GM21737 (cell line): ENCODE measurements around the gene DPT.
A peak's percentile ranks its signal among the peaks of the same experiment; 100 is the strongest.

Source experiments
- ATAC-seq: cut with Tn5 transposase; IDR thresholded peaks from one replicate; pipeline ENCODE4 v1.9.1; 2021; ENCODE audit warnings: mild to moderate bottlenecking, moderate library complexity; ENCODE audit not compliant: unreplicated experiment

The DPT gene

DNA sequence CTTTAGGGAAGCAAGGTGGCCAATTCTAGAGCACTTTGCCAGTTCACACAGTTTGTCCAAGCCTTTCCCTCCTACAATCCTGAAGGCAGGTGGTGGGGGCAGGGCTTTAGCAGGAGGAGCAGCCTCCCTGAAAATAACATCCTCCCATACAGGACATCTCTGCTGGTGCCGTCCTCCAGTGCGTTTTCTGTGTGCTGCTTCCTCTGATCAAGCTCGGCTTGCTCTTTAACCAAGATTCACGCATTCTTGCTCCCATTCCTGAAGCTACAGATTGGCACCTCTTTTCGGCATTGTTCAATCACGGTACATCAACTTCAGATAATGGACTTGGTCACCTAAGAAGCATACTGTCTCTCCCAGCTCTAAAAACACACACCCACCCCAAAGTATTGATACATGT is 7.5 kb upstream of the DPT start:
- no peak for ATAC-seq

DNA sequence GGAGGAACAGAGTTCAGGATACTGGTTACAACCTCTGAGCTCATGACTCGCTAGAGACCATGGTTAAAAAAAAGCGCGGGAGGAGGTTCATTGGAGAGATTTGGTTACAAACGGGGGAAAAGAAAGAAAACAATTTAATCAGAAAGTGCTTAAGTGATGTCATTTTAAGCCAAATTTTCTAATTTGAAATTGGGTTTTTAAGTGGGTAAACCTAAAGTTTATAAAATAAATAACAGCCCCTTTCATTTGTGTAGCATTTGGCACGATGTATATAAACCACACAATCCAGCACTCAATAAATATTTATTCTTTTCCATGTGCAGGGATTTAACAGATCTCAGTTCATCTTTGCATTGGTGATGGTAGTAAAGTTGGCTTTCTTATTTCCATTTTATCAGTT is 7.0 kb upstream of the DPT start:
- ATAC-seq = no peak

DNA sequence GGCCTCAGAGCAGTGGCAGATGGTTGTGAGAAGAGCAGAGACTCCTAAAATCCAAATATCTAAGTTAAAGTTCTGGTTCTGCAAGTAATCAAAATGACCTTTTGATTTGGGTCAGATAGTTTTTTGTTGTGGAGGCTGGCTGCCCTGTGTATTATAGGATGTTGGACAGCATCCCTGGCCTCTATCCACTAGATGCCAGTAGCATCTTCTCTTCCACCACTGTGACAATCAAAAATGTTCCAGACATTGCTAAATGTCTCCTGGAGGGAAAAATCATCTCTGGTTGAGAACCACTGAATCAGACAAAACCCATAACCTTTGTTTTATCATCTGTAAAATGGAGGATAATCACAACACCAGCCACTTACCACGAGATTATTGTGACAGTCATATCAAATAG is 5.9 kb upstream of the DPT start:
- no peak for ATAC-seq

DNA sequence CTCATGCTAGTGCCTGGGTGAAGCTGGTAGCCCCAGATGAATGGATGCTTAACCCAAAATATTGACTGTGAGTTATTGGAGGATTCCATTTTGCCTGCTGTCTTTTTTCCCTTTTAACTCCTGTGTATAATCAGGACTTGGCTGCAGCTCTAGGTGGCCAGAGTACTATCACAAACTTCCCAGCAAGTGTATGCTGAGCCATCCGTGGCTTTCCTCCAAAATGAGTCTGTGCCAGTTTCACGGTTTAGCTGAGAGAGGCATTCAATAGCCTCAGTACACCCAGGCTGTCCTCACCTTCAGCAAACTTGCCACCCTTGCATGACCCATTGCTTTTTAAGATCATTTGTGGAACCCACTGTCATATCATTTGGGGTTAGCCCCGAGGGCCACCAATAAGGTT is 5.3 kb upstream of the DPT start:
- no peak for ATAC-seq

DNA sequence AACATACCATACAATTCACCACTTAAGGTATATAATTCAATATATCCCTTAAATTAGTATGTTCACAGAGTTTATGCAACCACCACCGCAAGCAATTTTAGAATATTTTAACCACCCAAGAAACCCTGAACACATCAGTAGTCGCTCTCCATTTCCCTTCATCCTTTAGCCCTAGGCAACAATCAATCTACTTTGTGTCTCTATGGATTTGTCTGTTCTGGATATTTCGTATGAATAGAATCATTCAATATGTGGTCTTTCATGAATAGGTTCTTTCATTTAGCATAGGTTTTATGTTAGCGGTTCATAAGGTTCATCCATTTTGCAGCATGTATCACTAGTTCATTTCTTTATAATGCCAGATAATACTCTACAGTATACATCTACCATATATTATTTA is 4.2 kb upstream of the DPT start:
- no peak for ATAC-seq

DNA sequence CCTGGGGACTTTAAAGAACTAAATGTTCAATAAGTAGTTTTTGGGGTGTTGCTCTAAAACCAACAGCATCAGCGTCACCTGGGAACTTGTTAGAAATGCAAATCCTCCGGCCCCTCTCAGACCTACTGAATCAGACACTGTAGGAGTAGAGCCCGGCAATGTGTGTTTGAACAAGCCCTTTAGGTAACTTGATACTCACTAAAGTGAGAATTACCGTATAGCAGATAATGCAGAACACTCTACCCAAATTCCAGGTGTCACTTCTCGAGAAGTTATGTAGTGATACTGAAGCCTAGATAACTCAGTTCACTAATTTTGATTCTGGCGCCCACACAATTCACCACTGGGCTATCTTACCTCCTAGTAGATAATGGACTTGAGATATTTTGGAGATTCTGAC is 3.7 kb upstream of the DPT start:
- no peak for ATAC-seq

DNA sequence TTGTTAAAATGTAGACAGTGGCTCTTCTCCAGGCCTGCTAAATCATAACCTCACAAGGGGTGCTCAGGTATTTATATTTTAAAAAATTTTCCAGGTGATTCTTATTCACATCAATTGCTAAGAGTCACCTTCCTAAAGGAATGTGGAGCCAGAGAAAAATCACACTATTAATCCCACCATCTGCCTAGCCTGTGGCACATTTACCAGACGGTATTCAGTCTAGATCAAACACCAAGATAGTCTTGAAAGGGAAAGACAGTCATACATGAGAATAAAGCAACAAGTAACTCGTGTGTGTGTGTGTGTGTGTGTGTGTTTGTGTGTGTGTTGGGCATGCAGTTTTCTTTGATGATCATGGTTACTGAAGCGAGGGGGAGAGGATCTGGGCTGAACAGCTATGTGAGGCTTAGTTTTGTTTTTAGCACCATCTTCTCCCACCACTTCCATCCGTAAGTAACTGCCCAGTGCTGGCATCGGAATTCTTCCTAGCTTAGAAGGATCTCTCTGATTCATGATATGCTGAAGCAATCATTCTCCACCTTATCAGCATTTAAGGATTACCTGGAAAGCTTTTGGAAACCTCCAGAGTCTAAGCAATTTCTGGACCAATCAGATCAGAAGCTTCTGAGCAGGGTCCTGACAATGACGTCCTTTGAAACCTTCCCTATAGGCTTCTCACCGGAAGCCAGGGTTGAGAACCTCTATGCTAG is 2.4 kb upstream of the DPT start:
- no peak for ATAC-seq

DNA sequence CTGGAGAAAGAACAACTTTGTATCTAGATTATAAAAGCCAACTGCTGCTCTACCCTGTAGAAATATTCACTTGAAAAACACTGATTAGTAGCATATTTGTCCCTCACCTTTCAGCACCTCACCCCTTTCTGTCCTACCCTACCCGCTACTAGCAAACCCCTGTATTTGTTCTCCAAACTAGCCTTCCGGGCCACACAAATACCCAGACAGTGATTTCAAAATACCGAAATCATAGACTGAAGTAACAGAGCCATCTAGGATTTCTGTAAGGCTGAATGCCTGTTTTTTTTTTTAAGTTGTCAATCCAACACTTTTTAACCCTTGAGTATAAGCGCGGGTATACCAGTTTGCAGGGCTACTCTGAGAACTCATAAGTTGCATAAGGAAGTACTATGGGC is 398 bp upstream of the DPT start:
- no peak for ATAC-seq

DNA sequence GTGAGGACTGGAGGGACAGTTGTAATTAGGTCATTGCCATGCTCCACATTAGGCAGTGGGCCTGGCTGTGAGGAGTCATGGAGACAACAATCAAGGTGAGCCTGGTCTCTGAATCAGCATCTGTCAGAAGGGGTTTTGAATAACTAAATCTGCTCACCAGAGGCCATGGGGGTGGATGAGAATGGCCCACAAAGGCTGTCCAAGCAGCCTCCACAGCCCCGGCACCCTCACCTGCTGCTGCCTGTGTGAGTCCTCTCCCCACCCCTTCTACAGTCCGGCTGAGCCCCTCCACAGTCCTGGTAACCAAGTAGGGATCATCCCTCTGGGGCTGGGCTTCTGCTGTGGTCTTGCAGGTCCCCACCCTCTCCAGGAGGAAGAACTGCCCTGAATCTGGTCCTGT is 2.3 kb downstream of the DPT start:
- ATAC-seq = no peak

DNA sequence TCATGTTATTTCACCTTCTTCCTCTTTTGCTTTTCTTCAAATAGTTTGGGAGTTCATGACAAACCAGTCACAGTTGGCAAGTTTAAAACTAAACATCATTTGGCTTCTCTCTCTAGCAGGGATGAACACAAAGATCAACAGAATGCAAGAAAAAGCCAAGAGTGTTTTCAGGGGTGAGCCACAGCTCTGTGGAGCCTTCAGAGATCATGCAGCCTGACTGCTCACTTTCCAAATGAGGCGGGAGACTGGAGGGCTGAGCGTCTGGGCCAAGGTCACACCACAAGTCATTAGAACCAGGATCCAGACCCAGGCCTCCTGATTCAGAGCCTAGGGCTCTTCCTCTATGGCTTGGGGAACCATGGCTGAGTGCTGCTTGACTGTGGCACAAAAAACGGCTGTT is 2.7 kb downstream of the DPT start:
- ATAC-seq = no peak

DNA sequence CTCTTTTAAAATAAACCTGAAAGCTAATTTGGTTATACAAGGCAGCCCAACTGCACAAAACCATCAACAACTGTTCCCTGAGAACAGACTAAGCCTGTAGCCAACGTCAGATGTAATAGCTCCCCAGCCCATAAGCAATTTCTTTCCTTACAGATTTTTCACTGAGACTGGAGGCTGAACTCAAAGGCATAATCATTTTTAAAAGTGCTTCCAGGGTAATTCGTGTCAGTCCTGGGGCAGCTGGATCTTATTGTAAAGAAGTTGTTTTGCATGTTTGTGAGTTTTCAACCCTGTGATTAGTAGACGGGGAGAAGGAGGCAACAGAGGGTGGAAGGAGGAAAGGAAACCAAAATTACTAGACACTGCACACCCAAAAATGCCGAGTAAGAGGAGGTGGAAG is 3.2 kb downstream of the DPT start:
- ATAC-seq = no peak

DNA sequence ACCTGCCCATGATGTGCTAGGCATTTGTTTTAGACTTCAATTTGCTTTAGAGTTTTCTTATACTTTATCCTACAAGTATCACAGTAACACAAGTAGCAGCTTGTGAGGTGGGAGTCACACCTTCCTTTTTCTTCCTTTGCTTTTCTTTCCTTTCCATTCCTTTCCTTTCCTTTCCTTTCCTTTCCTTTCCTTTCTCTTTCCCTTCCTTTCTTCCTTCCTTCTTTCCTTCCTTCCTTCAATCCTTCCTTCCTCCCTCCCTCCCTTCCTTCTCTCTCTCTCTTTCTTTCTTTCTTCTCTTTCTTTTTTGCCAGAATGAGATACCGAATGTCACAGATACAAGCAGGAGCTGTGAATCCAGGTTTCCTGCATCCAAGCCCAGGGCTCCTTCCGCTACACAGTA is 3.9 kb downstream of the DPT start:
- ATAC-seq = no peak

DNA sequence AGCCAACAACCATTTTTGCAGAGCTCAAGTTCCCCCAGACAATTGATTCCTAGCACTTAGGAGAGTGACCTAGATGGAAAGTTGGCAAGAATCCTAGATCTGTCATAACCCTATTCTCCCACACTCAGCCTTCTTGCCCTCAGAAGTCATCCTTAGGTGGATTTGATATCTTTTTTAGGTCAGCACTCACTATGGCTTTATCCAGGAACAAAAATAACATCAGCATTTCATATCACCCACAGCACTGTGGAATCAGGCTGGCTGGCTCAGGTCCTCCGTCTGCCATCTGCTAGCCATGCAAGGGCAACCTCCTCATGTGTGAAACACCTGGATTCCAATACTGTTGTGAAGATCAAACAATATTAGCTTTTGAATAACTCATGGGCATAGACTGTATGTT is 6.0 kb downstream of the DPT start:
- no peak for ATAC-seq

DNA sequence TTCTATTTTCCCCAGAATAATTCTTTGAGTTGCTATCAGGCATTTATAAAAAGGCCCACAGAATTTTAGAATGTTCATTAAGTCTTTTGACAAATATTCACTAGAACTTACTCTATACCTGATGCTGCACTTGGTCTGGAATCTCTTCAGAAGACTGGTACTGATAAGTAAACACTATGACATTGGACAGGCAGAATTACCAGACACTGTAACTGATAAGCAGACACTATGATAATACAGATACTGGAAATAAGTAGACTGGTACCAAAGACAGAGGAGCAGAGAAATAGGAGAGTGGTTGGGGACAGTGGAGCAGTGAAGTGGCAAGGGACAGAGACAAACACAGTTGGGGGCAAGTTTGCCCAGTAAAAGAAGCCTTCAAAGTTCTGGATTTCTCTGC is 8.2 kb downstream of the DPT start:
- ATAC-seq = no peak

DNA sequence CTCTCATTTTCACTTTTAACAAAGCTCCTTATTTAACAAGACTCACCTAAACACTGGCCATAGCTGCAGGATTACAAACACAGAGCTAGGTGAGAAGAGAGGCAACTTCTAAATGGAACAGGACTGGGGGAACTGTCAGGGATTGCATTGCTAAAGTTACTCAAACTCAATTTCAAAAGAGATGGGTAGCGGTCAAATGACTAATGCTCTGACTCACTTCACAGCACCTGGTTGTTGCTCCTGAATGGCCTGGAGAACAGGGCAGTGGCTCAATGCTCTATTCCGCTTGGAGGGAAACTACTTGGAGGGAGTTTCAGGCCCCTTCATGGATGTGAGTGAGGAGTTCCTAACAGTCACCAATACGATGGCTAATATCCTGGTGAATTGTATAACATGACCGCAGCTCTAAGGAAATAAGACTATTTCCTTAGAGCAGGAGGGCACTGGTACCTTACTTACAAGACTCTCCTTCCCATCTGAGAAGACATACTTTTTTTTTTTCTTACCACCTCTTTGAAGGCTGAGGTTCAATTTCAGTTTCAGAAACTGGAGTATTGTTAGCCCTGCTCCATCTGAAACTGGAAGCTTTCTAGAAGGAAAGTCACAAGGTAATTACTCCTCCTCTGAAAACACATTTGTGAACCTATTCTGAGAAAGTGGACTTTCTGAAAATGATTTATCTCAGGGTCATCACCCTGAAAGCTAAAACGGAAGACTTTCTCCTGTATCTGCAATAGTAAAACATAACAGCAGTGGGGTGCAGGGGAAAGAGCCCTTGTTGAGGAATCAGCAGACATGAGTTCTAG is 9.5 kb downstream of the DPT start:
- ATAC-seq = peak; percentile 54

DNA sequence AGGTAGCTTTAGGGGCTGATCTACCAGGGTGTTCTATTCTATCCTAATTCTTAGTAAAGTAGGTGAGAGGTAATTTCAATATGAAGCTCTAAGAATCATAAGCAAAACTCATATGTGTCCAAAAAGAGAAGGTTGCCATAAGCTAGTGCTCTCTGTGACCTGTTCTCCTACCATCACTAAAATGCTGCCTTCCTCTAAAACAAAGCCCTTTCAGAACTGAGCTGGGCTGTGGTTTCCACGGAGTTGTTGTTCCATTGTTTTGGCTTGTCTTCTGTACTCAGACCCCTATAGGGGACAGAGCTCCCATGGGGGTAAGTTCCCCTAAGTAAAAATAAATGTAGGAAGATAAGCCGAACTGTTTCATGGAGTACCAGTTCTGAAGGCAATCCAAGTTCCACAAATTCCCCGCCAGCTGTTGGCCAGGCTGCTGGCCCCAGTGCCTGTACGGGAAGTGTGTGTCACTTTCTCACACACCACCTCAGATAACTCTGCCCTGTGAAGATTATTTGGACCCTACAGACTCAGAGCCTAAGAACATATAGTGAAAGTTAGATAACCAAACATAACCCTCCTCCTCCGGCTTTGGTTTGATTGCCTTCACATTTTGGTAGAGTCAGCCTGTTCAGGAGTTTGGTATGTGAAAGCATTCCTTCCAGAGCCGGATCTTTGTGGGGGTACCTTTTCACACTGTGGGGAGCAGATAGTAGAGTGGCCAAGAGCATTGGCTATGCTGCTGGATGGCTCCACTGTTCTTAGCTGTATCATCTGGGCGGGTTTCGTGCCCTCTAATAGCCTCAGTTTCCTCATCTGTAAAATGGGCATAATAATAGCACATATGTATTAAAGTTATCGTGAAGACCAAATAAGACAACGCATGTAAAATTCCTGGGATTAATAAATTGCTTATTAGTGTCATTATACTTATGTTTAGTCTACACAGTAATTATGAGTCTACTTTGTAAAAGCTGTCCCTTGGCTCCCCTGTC is 10.8 kb downstream of the DPT start:
- no peak for ATAC-seq

DNA sequence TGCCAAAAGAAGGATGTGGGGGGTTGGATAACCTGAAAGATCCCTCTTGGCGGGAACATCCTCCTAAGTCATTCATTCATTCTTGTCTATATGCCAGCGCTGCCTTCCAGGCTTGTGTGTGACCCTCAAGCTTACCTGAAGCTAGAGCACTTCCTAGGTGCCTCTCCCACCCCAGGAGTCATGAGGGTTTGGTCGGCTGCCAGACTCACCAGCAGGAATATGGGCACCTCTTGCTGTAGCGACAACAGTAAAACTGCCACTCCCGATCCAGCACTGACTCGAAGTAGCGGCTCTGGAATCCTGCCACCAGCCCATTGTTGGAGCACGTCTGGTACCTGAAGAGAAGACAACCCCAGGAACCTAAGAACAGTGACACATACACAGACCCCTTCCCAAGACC is 15.0 kb downstream of the DPT start:
- ATAC-seq = no peak

DNA sequence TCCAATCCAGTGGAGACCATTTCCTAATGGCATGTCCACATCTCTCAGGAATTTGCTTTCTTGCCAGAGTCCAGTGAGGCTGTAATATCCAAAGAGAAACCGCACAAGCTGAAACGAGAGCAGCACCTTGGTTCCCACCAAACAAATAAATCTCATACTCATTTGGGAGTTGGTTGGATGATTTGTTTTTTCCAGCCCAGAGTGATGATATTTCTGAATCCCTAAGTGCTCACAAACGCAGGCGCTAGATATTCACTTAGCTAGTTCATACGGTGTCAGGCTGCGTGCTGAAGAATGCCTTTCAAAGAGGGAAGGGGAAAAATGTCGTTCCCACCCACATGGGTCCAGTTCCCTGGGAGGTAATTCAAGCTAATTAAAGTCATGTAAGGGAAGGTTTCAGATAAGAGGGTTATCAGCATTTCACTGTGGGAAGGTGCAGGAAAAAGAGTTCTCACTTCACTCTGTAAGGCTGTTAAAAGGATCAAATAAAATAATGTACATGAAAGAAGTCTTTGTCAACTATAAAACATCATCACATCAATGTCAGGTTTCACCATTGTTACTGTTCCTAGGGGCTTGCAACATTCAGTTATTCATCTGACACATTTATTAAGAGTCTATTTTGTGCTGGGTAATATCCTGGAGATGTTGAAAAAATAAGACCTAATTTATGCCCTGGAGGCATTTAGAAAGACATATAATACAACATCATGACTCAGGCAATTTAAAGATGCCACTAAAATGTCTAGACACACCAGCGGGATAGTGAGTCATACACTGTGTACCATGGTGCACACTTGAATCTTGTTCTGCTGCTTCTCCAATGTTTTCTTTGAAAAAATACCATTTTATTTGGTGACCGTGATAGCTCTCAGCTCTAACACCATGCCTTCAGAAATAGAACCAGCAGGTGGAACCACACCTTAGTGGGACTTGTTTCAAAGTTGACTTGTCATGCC is 19.3 kb downstream of the DPT start:
- ATAC-seq = no peak

DNA sequence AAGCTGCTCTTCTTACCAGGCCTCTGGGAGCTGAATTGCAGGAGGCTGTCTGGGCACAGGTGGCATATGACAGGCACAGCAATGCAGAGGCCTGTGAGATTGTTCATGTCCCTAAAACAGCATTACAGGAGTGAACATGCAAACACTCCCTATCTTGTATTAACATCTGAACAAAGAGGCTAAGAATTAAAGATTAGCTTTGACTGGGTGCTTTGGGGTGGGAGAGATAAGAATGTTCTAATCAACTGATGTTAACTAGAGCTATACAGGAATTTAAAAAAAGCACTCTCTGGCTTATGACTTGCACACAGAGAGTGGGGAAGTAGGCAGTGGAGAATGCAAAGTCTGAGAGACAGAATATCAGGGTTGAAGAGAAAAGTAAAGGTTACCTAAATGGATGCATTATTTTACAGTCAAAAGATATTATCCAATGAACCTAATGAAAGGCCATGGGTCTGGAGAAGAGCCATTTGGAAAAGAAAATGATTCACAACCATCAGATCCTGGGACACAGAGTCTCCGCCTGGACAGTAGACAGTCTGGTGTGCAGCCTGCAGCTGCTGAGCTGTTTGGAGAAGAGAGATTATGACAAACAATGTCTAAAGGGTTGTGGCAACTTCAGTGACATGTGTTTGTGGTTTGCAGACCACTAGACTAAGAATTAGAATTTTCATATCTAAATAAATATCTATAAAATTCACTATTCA is 20.2 kb downstream of the DPT start:
- no peak for ATAC-seq
